Glomerular endothelial cell (primary cell): ENCODE data around the gene BTBD1. TPM values are rescaled to one million over a fixed set of nuclear protein-coding genes. Genes with fewer than 3 reads are reported as not detected.
A peak's percentile ranks its signal among the peaks of the same experiment; 100 is the strongest.
"Not testable (repeated sequence)": the region's sequence is repeated elsewhere in the genome, so short reads cannot be mapped to it uniquely, and the experiment has no call there.

Source experiments
- DNase-seq: peaks from one replicate; pipeline ENCODE4 v3.0.0-alpha.2; 2011; ENCODE audit warnings: low read depth, low spot score; ENCODE audit errors: extremely low read depth
- total RNA-seq: library from RNA; depleted of rRNA; stranded (reverse); fragments of >200 nt; gene quantifications from 2 replicates; pipeline ENCODE4 v1.2.3, GENCODE V29; 2015

BTBD1 gene
- total RNA-seq, 1 donor from 2014 or later, result 94.9 TPM

- no peak for DNase-seq
Observed at GRCh38 chr15:83098079-83098478, 31.0 kb upstream of the BTBD1 start.

GRCh38 chr15:83094583-83094982 lies 27.5 kb upstream of the BTBD1 start:
- DNase-seq, result no peak

GRCh38 chr15:83092309-83092976 lies 25.4 kb upstream of the BTBD1 start:
- peak; percentile 81 for DNase-seq

- DNase-seq, result not testable (repeated sequence)
Observed at GRCh38 chr15:83091965-83092308, 24.9 kb upstream of the BTBD1 start.

GRCh38 chr15:83090465-83090864 lies 23.4 kb upstream of the BTBD1 start:
- no peak for DNase-seq

GRCh38 chr15:83088876-83089275 lies 21.8 kb upstream of the BTBD1 start:
- DNase-seq, result no peak

- no peak for DNase-seq
Observed at GRCh38 chr15:83087576-83087975, 20.5 kb upstream of the BTBD1 start.

GRCh38 chr15:83085864-83086552 lies 19.0 kb upstream of the BTBD1 start:
- DNase-seq, result not testable (repeated sequence)

- not testable (repeated sequence) for DNase-seq
Observed at GRCh38 chr15:83085461-83085860, 18.4 kb upstream of the BTBD1 start.

- DNase-seq, result no peak
Observed at GRCh38 chr15:83082730-83083386, 15.8 kb upstream of the BTBD1 start.

GRCh38 chr15:83081256-83082014 lies 14.4 kb upstream of the BTBD1 start:
- no peak for DNase-seq

GRCh38 chr15:83078712-83079111 lies 11.7 kb upstream of the BTBD1 start:
- DNase-seq, result no peak

GRCh38 chr15:83077491-83078230 lies 10.6 kb upstream of the BTBD1 start:
- DNase-seq, result no peak

GRCh38 chr15:83069211-83069642 lies 2.2 kb upstream of the BTBD1 start:
- DNase-seq, result not testable (repeated sequence)

- no peak for DNase-seq
Observed at GRCh38 chr15:83068054-83068453, 1.0 kb upstream of the BTBD1 start.

GRCh38 chr15:83067638-83067962 lies 548 bp upstream of the BTBD1 start:
- DNase-seq, result no peak

GRCh38 chr15:83066034-83066733 lies 868 bp downstream of the BTBD1 start:
- DNase-seq, result no peak

- DNase-seq, result no peak
Observed at GRCh38 chr15:83065431-83065830, 1.6 kb downstream of the BTBD1 start.

GRCh38 chr15:83064859-83065258 lies 2.2 kb downstream of the BTBD1 start:
- no peak for DNase-seq

GRCh38 chr15:83063551-83063950 lies 3.5 kb downstream of the BTBD1 start:
- no peak for DNase-seq
